H1 (cell line): ENCODE results near the gene SF3B3. TPM values are rescaled to one million over a fixed set of nuclear protein-coding genes. Genes with fewer than 3 reads are reported as not detected.

Source experiments
- CTCF ChIA-PET: fragments of 300-600 bp; sonication (Branson Sonifier 250); formaldehyde crosslinking; loops from one replicate; lab custom pipeline; 2021; ENCODE audit not compliant: partially characterized antibody; lab: Charles Lee
- POLR2A ChIA-PET: fragments of 300-600 bp; sonication (Branson Sonifier 250); formaldehyde crosslinking; loops from one replicate; lab custom pipeline; 2021; ENCODE audit warnings: inconsistent platforms; ENCODE audit not compliant: partially characterized antibody; lab: Charles Lee
- DNase-seq, 2 experiments: peaks; one replicate each; pipeline versions ENCODE4 v3.0.0 to v3.0.0-alpha.2; 2010 to 2022; ENCODE audit warnings: low spot score in 2 of 2, low read depth in 1 of 2, mixed read lengths in 1 of 2
- FAIRE-seq: peaks from 2 replicates; lab custom pipeline; 2011; peaks lifted over from hg19 to GRCh38; lab: Jason Lieb, UNC
- H2AFZ ChIP-seq: 2 replicates; pipeline ENCODE4 v1.8.1; 2012; ENCODE audit warnings: low read length, inconsistent platforms
- H2AK5ac ChIP-seq: 2 replicates; pipeline ENCODE4 v1.6.1; 2013; ENCODE audit warnings: low read depth, low read length
- H2BK120ac ChIP-seq: replicated peaks from 2 replicates; pipeline ENCODE3; 2013; ENCODE audit warnings: low read depth, low read length, inconsistent platforms
- H2BK12ac ChIP-seq: 2 replicates; pipeline ENCODE4 v1.6.1; 2013; ENCODE audit warnings: low read depth, low read length
- H2BK15ac ChIP-seq: 2 replicates; pipeline ENCODE4 v1.6.1; 2013; ENCODE audit warnings: low read length
- H2BK20ac ChIP-seq: 2 replicates; pipeline ENCODE4 v1.6.1; 2013; ENCODE audit warnings: low read length
- H2BK5ac ChIP-seq: 2 replicates; pipeline ENCODE4 v1.6.1; 2013; ENCODE audit warnings: low read depth, low read length
- H3K14ac ChIP-seq: 2 replicates; pipeline ENCODE4 v1.6.1; 2013; ENCODE audit warnings: inconsistent platforms; ENCODE audit not compliant: insufficient read length
- H3K18ac ChIP-seq: 2 replicates; pipeline ENCODE4 v1.6.1; 2013; ENCODE audit warnings: low read length; ENCODE audit errors: extremely low read depth
- H3K23ac ChIP-seq: 2 replicates; pipeline ENCODE4 v1.6.1; 2013; ENCODE audit warnings: inconsistent platforms; ENCODE audit not compliant: insufficient read length
- H3K23me2 ChIP-seq: 2 replicates; pipeline ENCODE4 v1.6.1; 2013; ENCODE audit warnings: low read depth, low read length
- H3K27ac ChIP-seq: 2 replicates; pipeline ENCODE4 v1.6.1; 2011; ENCODE audit warnings: low read depth, low read length, inconsistent platforms
- H3K27me3 ChIP-seq, 4 experiments: replicated peaks in 1 of 4; 1 replicate in 1 of 4; 2 replicates in 3 of 4; pipeline versions ENCODE4 v1.6.1 to v1.8.1; 2011 to 2013; ENCODE audit warnings: low read length in 3 of 4, mild to moderate bottlenecking in 3 of 4, inconsistent platforms in 2 of 4, mixed read lengths in 2 of 4, moderate library complexity in 1 of 4; ENCODE audit not compliant: control insufficient read depth in 3 of 4, insufficient read depth in 3 of 4; ENCODE audit errors: extremely low read depth in 1 of 4
- H3K36me3 ChIP-seq, 4 experiments: 2 replicates each; pipeline versions ENCODE4 v1.6.1 to v1.8.1; 2011 to 2013; ENCODE audit warnings: mild to moderate bottlenecking in 4 of 4, low read length in 3 of 4, moderate library complexity in 2 of 4, control low read depth in 1 of 4, inconsistent platforms in 1 of 4; ENCODE audit not compliant: insufficient read depth in 4 of 4, control insufficient read depth in 2 of 4
- H3K4ac ChIP-seq: replicated peaks from 2 replicates; pipeline ENCODE3; 2013; ENCODE audit warnings: low read length, low read depth, mixed read lengths, inconsistent platforms; ENCODE audit not compliant: insufficient read length
- H3K4me1 ChIP-seq, 4 experiments: replicated peaks in 1 of 4; 1 replicate in 1 of 4; 2 replicates in 3 of 4; pipeline versions ENCODE4 v1.6.1 to v1.8.1; 2011 to 2013; ENCODE audit warnings: low read length in 3 of 4, inconsistent platforms in 2 of 4, mixed read lengths in 1 of 4; ENCODE audit not compliant: insufficient read depth in 4 of 4, control insufficient read depth in 3 of 4
- H3K4me2 ChIP-seq, 2 experiments: 2 replicates each; pipeline versions ENCODE4 v1.6.1 to v1.8.1; 2011 to 2013; ENCODE audit warnings: low read depth in 2 of 2, low read length in 2 of 2, control low read depth in 1 of 2, inconsistent platforms in 1 of 2, mild to moderate bottlenecking in 1 of 2; ENCODE audit not compliant: insufficient read depth in 1 of 2
- H3K4me3 ChIP-seq, 4 experiments: fragments of 200-600, 300-600 bp in 1 of 4; sonication (generic), shearing (Covaris generic), sonication (Bioruptor Twin) in 1 of 4; 2 replicates each; pipeline versions ENCODE4 v1.5.1 to v1.8.1; 2011 to 2016; ENCODE audit warnings: low read length in 4 of 4, low read depth in 3 of 4, control low read depth in 2 of 4, inconsistent platforms in 2 of 4, mild to moderate bottlenecking in 2 of 4, mixed read lengths in 1 of 4, moderate library complexity in 1 of 4; ENCODE audit not compliant: insufficient read depth in 2 of 4; ENCODE audit errors: extremely low read depth in 1 of 4
- H3K56ac ChIP-seq: replicated peaks from 2 replicates; pipeline ENCODE3; 2013; ENCODE audit warnings: low read depth, mild to moderate bottlenecking, mixed read lengths, low read length, inconsistent platforms; ENCODE audit not compliant: insufficient read length
- H3K79me1 ChIP-seq: 2 replicates; pipeline ENCODE4 v1.6.1; 2013; ENCODE audit warnings: low read depth, low read length, control low read depth
- H3K79me2 ChIP-seq, 2 experiments: 2 replicates each; pipeline versions ENCODE4 v1.6.1 to v1.8.1; 2012 to 2013; ENCODE audit warnings: low read length in 2 of 2, mild to moderate bottlenecking in 2 of 2, inconsistent platforms in 1 of 2; ENCODE audit not compliant: insufficient read depth in 2 of 2, control insufficient read depth in 1 of 2
- H3K9ac ChIP-seq, 4 experiments: replicated peaks in 1 of 4; 1 replicate in 1 of 4; 2 replicates in 3 of 4; pipeline versions ENCODE4 v1.6.1 to v1.8.1; 2011 to 2013; ENCODE audit warnings: low read depth in 3 of 4, low read length in 3 of 4, control low read depth in 2 of 4, mild to moderate bottlenecking in 2 of 4, moderate library complexity in 2 of 4, inconsistent platforms in 1 of 4; ENCODE audit errors: extremely low read depth in 1 of 4
- H3K9me3 ChIP-seq, 2 experiments: 2 replicates each; pipeline versions ENCODE4 v1.6.1 to v1.8.1; 2012 to 2013; ENCODE audit warnings: mild to moderate bottlenecking in 2 of 2, moderate library complexity in 2 of 2, control low read depth in 1 of 2, inconsistent platforms in 1 of 2, low read depth in 1 of 2, low read length in 1 of 2, mixed read lengths in 1 of 2; ENCODE audit not compliant: insufficient read depth in 2 of 2
- H4K20me1 ChIP-seq, 2 experiments: replicated peaks in 1 of 2; 2 replicates each; pipeline versions ENCODE3 to v1.8.1; 2011 to 2013; ENCODE audit warnings: inconsistent platforms in 2 of 2, low read length in 2 of 2, mild to moderate bottlenecking in 1 of 2; ENCODE audit not compliant: insufficient read depth in 2 of 2, control insufficient read depth in 1 of 2
- H4K5ac ChIP-seq: 2 replicates; pipeline ENCODE4 v1.6.1; 2013; ENCODE audit warnings: low read length, low read depth, mixed read lengths, inconsistent platforms; ENCODE audit not compliant: insufficient read length
- H4K8ac ChIP-seq: 2 replicates; pipeline ENCODE4 v1.8.0; 2013; ENCODE audit warnings: mild to moderate bottlenecking, moderate library complexity, low read length, inconsistent platforms; ENCODE audit not compliant: insufficient read depth; ENCODE audit errors: extremely low read depth
- H4K91ac ChIP-seq: replicated peaks from 2 replicates; pipeline ENCODE3; 2013; ENCODE audit warnings: low read length, mixed read lengths, inconsistent platforms; ENCODE audit not compliant: insufficient read length
- CREB1 ChIP-seq: IDR thresholded peaks from 2 replicates; pipeline ENCODE4 v1.6.1; 2012; ENCODE audit warnings: inconsistent platforms
- SP4 ChIP-seq: IDR thresholded peaks from 2 replicates; pipeline ENCODE4 v1.6.1; 2012; ENCODE audit warnings: low read length, inconsistent platforms
- WGBS, 2 experiments: shearing (Covaris generic) in 1 of 2; methylation state at CpG; one replicate each; pipeline versions ENCODE4 v1.1.6 to v1.1.7; 2013 to 2015; ENCODE audit warnings: low lambda C conversion rate in 2 of 2, mixed read lengths in 2 of 2, inconsistent platforms in 1 of 2, low coverage in 1 of 2, missing lambda C conversion rate in 1 of 2; ENCODE audit not compliant: insufficient replicate concordance in 2 of 2, insufficient coverage in 1 of 2, insufficient read length in 1 of 2; ENCODE audit errors: extremely low coverage in 1 of 2, missing lambda C conversion rate in 1 of 2; 5-methylcytosine and 5-hydroxymethylcytosine counted together
- polyA plus RNA-seq, 7 experiments: library from polyadenylated mRNA; depleted of rRNA in 3 of 7; stranded (reverse) in 5 of 7; unstranded in 2 of 7; fragments of >200 nt in 5 of 7; fragments of 200-250 nt in 2 of 7; gene quantifications; 1 replicate in 5 of 7; 2 replicates in 1 of 7; 4 replicates in 1 of 7; pipeline versions ENCODE4 v1.2.1 to v1.2.3, GENCODE V29; 2011 to 2013; ENCODE audit warnings: missing spikeins in 2 of 7, mixed read lengths in 2 of 7
- total RNA-seq: library from RNA; stranded (reverse); fragmentation: NEBNext Ultra II Directional; extraction: Animal tissue kit (Norgen Biotek cat#: 25700); gene quantifications from 2 replicates; pipeline ENCODE4 v1.2.1, GENCODE V29; 2021

Gene SF3B3
- total and polyA plus RNA-seq, 2 of the 8 experiments (the other 6 are each of a cell fraction or from before 2014, with no cell fraction given), result 241 to 521 TPM

- Histone ChIP-seq H3K36me3 (peaks cover 62 to 99% (median 87%) of the 10 kb centered on the region in 4 experiments), H3K9ac (no peak overlapping the region)
- POLR2A ChIA-PET, result interaction anchor here (1.1 to 22.7 kb wide), 6 partner anchors 9 to 80 kb away, joined by 4 to 525 read pairs (median 11); partner anchors contain the start of genes COG4 and SF3B3
These were observed 11.4 kb downstream of the SF3B3 start for GRCh38 chr16:70534971-70535370.

More at GRCh38 chr16:70534971-70535370, 11.4 kb downstream of the SF3B3 start:
- Histone ChIP-seq H2AK5ac (no peak overlapping the region), H3K27me3 (no peaks in the 10 kb centered on the region), H3K4me2 (no peak overlapping the region), H2BK20ac (no peak overlapping the region), H2BK5ac (no peak overlapping the region), H4K8ac (no peak overlapping the region), H3K4me3 (no peak overlapping the region), H4K5ac (no peak overlapping the region), H3K79me1 (peaks cover 2% of the 10 kb centered on the region; the same call in 1 of the 2 replicates), H3K23ac (no peak overlapping the region)
- CTCF ChIA-PET, result no interaction called here
- peak; percentile 19 for FAIRE-seq
- no peak for DNase-seq
- TF ChIP-seq SP4, result no peak
- TF ChIP-seq CREB1, result no peak
- TF ChIP-seq, all 59 proteins: peak for 0
- Histone ChIP-seq H3K27ac (no peak overlapping the region), H2BK12ac (no peak overlapping the region), H2BK15ac (no peak overlapping the region), H4K20me1 (peaks cover 12 to 15% of the 10 kb centered on the region in 2 experiments), H3K9me3 (no peaks in the 10 kb centered on the region), H3K18ac (no peak overlapping the region), H3K14ac (no peak overlapping the region), H3K4me1 (no peaks in the 10 kb centered on the region), H4K91ac (no peak overlapping the region), H3K23me2 (no peaks in the 10 kb centered on the region), H2AFZ (no peak overlapping the region), H3K4ac (no peak overlapping the region), H2BK120ac (no peak overlapping the region), H3K79me2 (peaks cover 0 to 74% of the 10 kb centered on the region in 2 experiments; a peak in 2 of 4 replicates), H3K56ac (no peak overlapping the region)
- WGBS, 2 experiments, result 97% methylated on average over 2 of the region's 2 CpGs; no CpG with 5 or more reads in 1 of the 2 experiments
